ENCODE data around the gene CAMSAP2. TPM values are rescaled to one million over a fixed set of nuclear protein-coding genes. Genes with fewer than 3 reads are reported as not detected.

The CAMSAP2 gene
- total RNA-seq, 2 donors from 2014 or later: 22.1 to 22.2 TPM

DNA sequence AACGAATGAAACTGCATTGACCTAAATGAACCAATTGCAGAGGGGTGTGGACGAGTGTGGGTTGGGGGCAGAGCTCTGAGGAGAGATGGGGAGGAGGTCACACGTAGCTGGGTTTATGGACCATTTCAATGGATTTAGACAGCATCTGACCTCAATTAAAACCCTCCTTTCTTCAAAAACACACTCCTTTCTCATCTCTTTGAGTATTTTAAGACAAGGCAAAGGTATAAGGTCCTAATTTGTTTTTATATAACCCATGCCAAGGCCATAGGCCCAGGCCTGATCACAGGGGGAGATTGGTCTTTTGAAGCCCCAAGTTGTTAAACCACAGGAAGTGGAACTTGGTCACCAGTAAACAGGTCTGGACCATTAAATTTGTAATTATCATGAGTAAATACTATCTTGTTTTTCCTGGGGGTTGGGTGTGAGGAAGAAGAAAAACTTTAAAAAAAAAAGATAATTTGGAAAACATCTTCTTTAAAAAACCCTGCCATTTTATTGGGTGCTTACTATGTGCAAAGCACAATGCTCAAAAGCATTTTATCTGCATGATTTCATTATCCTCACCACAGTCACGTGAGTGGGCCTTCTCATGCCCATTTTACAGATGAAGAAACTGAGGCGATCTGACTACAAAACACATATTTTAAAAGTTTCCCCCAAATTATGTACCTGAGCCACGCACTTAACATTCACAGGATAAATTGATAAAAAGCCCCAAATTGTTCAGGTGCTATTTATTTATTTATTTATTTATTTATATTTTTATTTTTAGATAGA lies 147.1 kb downstream of the CAMSAP2 start:
- Histone ChIP-seq H3K9me3 (ENCODE audit: control insufficient read depth, low read length) (no peaks in the 10 kb centered on the region), H3K27me3 (ENCODE audit: control insufficient read depth, insufficient read depth, low read length, poor library complexity, severe bottlenecking) (no peaks in the 10 kb centered on the region), H3K4me1 (ENCODE audit: control insufficient read depth, insufficient read depth, low read length) (peaks cover 6% of the 10 kb centered on the region), H3K36me3 (ENCODE audit: control insufficient read depth, insufficient read depth, low read length) (no peaks in the 10 kb centered on the region), H3K4me3 (ENCODE audit: low read length) (no peak overlapping the region), H3K27ac (ENCODE audit: low read depth, low read length) (no peak overlapping the region), H3K9ac (ENCODE audit: extremely low read depth, low read length, poor library complexity, severe bottlenecking) (no peak overlapping the region)
- no peak for DNase-seq
- Mint-ChIP-seq H3K4me1 (peaks cover 42% of the 10 kb centered on the region), H3K9me3 (no peaks in the 10 kb centered on the region), H3K36me3 (ENCODE audit: low read depth) (no peaks in the 10 kb centered on the region), H3K27me3 (ENCODE audit: insufficient read depth) (peaks cover 3% of the 10 kb centered on the region), H3K4me3 (no peak overlapping the region), H3K27ac (no peak overlapping the region)
- WGBS, 2 experiments (ENCODE audit: insufficient coverage in 1 of 2, insufficient read length in 1 of 2): 90 to 92% methylated on average over 4 to 6 of the region's 6 CpGs
- TF ChIP-seq, protein P1, sequence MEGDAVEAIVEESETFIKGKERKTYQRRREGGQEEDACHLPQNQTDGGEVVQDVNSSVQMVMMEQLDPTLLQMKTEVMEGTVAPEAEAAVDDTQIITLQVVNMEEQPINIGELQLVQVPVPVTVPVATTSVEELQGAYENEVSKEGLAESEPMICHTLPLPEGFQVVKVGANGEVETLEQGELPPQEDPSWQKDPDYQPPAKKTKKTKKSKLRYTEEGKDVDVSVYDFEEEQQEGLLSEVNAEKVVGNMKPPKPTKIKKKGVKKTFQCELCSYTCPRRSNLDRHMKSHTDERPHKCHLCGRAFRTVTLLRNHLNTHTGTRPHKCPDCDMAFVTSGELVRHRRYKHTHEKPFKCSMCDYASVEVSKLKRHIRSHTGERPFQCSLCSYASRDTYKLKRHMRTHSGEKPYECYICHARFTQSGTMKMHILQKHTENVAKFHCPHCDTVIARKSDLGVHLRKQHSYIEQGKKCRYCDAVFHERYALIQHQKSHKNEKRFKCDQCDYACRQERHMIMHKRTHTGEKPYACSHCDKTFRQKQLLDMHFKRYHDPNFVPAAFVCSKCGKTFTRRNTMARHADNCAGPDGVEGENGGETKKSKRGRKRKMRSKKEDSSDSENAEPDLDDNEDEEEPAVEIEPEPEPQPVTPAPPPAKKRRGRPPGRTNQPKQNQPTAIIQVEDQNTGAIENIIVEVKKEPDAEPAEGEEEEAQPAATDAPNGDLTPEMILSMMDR (conservative IDR thresholded peaks at IDR 0.05): no peak

- no peaks in the 10 kb centered on the region for H3K36me3 ChIP-seq (ENCODE audit: control insufficient read depth, insufficient read depth, low read length)
- WGBS, 2 experiments (ENCODE audit: insufficient coverage in 1 of 2, insufficient read length in 1 of 2): 84 to 92% methylated on average over 2 of the region's 2 CpGs
- H3K27me3 ChIP-seq (ENCODE audit: control insufficient read depth, insufficient read depth, low read length, poor library complexity, severe bottlenecking): no peaks in the 10 kb centered on the region
- H3K27ac ChIP-seq (ENCODE audit: low read depth, low read length): no peak overlapping the region
- H3K27me3 Mint-ChIP-seq (ENCODE audit: insufficient read depth): peaks cover 3% of the 10 kb centered on the region
- H3K4me3 Mint-ChIP-seq: no peak overlapping the region
- H3K9me3 Mint-ChIP-seq: no peaks in the 10 kb centered on the region
- peaks cover 42% of the 10 kb centered on the region for H3K4me1 Mint-ChIP-seq
- no peak overlapping the region for H3K9ac ChIP-seq (ENCODE audit: extremely low read depth, low read length, poor library complexity, severe bottlenecking)
- no peak overlapping the region for H3K4me3 ChIP-seq (ENCODE audit: low read length)
- no peak for DNase-seq
- H3K27ac Mint-ChIP-seq: peak overlapping the region; percentile 13
- peaks cover 6% of the 10 kb centered on the region for H3K4me1 ChIP-seq (ENCODE audit: control insufficient read depth, insufficient read depth, low read length)
- H3K36me3 Mint-ChIP-seq (ENCODE audit: low read depth): no peaks in the 10 kb centered on the region
- H3K9me3 ChIP-seq (ENCODE audit: control insufficient read depth, low read length): no peaks in the 10 kb centered on the region
- TF ChIP-seq, protein P1 (conservative IDR thresholded peaks at IDR 0.05): no peak
Observed at GRCh38 chr1:200886594-200886993, 147.9 kb downstream of the CAMSAP2 start.

DNA sequence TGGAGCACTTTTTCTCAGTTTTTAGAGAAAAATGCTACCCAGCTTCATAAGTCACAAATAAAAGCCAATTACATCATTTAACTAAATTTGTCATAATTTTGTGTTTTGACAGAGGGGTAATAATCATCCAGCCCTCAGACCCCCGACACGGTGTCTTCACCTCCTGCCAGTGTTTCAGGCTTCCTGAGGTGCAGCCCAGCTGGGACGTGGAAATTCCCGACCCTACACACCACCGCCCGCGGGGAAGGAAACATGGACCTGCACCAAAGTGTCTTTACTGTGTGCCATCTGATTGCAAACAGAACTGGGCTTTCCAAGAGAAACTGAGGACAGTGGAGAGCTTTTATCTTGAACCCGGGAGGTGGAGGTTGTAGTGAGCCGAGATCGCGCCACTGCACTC lies 148.3 kb downstream of the CAMSAP2 start:
- Histone ChIP-seq H3K4me1 (ENCODE audit: control insufficient read depth, insufficient read depth, low read length) (peaks cover 6% of the 10 kb centered on the region), H3K9me3 (ENCODE audit: control insufficient read depth, low read length) (no peaks in the 10 kb centered on the region), H3K36me3 (ENCODE audit: control insufficient read depth, insufficient read depth, low read length) (no peaks in the 10 kb centered on the region), H3K9ac (ENCODE audit: extremely low read depth, low read length, poor library complexity, severe bottlenecking) (no peak overlapping the region), H3K4me3 (ENCODE audit: low read length) (no peak overlapping the region), H3K27me3 (ENCODE audit: control insufficient read depth, insufficient read depth, low read length, poor library complexity, severe bottlenecking) (no peaks in the 10 kb centered on the region), H3K27ac (ENCODE audit: low read depth, low read length) (no peak overlapping the region)
- TF ChIP-seq, protein P1 (conservative IDR thresholded peaks at IDR 0.05): no peak
- H3K27me3 Mint-ChIP-seq (ENCODE audit: insufficient read depth): peaks cover 3% of the 10 kb centered on the region
- no peak for DNase-seq
- no peaks in the 10 kb centered on the region for H3K36me3 Mint-ChIP-seq (ENCODE audit: low read depth)
- H3K4me1 Mint-ChIP-seq: peaks cover 42% of the 10 kb centered on the region
- H3K9me3 Mint-ChIP-seq: no peaks in the 10 kb centered on the region
- H3K27ac Mint-ChIP-seq: peak overlapping the region; percentile 13
- 77 to 94% methylated on average over 5 to 11 of the region's 11 CpGs for WGBS, 2 experiments (ENCODE audit: insufficient coverage in 1 of 2, insufficient read length in 1 of 2)
- no peak overlapping the region for H3K4me3 Mint-ChIP-seq
